Ovary (tissue), 3 donors: Measurements from ENCODE around the gene CFDP1.

Experiments used
- EP300 ChIP-seq: sonication (generic); formaldehyde crosslinking; IDR thresholded peaks from one replicate; pipeline ENCODE4 v1.6.1; 2017; ENCODE audit warnings: antibody characterized with exemption
- POLR2A ChIP-seq: fragments of 450-650 bp; IDR thresholded peaks from one replicate; pipeline ENCODE4 v1.6.1; 2017; ENCODE audit warnings: antibody characterized with exemption, mild to moderate bottlenecking, moderate library complexity
- TF ChIP-seq, protein P1 (sequence below), 3 donors: fragments of 450-650 bp in 2 of 3; fragments of 200-600 bp in 1 of 3; IDR thresholded peaks; one replicate each; pipeline versions ENCODE4 v1.5.1 to v1.8.0; 2016 to 2022; ENCODE audit warnings: antibody characterized with exemption in 3 of 3, mild to moderate bottlenecking in 1 of 3
- donor health status: DM: no; HTN: no; CAD: no.

DNA sequence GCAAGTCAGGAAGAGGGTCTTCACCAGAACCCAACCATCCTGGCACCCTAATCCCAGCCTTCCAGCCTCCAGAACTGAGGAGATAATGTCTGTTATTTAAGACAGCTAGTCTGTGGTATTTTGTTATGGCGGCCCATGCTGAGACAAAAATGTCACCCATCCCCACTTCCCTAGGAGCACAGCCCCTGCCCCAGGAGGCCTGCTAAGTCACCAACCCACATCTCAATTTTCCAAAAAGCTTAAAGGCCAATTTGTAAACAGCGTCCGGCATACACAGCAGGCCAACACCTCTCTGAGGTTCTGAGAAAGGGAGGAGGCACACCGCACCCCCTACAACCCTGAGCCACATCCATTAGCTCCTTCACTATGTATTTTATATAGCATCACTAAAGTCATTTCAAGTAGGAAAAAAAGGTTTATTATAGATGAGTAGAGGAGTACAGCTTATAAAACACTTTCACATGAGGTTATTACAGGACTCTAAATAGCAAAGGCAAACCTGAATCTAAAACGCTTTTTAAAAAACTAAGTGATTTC is 24.2 kb upstream of the CFDP1 start:
- TF ChIP-seq, protein P1, sequence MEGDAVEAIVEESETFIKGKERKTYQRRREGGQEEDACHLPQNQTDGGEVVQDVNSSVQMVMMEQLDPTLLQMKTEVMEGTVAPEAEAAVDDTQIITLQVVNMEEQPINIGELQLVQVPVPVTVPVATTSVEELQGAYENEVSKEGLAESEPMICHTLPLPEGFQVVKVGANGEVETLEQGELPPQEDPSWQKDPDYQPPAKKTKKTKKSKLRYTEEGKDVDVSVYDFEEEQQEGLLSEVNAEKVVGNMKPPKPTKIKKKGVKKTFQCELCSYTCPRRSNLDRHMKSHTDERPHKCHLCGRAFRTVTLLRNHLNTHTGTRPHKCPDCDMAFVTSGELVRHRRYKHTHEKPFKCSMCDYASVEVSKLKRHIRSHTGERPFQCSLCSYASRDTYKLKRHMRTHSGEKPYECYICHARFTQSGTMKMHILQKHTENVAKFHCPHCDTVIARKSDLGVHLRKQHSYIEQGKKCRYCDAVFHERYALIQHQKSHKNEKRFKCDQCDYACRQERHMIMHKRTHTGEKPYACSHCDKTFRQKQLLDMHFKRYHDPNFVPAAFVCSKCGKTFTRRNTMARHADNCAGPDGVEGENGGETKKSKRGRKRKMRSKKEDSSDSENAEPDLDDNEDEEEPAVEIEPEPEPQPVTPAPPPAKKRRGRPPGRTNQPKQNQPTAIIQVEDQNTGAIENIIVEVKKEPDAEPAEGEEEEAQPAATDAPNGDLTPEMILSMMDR (IDR thresholded peaks at IDR 0.05) = no peak
- TF ChIP-seq POLR2A (no peak), EP300 (no peak)
